Activated naive CD4-positive, alpha-beta T cell treated with anti-CD3 and anti-CD28 coated beads, Interleukin-2, amount 50 U/mL, for 16 hours (primary cell): ENCODE results near the gene RALGAPB.
"Not testable (repeated sequence)": the region's sequence is repeated elsewhere in the genome, so short reads cannot be mapped to it uniquely, and the experiment has no call there.

Experiments used
- DNase-seq: peaks from one replicate; pipeline ENCODE4 v3.0.0-alpha.2; 2020

The RALGAPB gene

DNA sequence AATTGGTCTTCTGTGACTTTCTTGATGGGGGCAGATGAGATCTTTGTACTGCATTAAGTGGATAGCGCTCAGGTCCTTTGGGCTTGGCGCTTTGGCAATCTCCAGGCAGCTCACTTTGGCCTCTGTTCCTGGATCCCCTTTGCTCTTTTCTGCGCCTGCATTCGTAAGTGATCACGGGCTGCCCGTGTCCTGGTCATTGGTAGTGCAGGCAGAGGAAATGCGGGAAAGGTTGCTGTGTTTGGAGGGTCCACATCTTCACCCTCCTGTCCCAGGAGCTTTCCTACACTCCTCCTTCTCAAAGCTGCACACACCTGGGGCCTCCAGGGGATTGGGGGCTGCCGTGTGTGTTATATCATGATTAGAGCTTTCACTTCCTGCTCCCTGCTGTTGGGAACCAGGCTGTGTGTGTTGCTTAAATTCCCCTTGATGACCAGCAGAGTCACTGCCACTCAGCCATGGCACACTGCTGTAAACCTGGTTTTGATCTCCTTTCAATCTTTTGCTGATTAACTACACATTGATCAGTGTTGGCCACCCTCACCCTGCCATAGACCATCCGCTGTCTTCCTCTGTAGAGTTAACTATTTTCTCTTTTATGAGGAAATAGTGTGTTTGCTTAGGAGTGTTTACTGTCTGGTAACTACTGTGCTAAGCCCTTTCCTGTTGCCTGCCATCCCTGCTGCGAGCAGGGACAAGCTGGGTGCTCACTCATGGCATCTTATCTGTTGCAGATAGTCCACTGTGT is 24.5 kb upstream of the RALGAPB start:
- no peak for DNase-seq

DNA sequence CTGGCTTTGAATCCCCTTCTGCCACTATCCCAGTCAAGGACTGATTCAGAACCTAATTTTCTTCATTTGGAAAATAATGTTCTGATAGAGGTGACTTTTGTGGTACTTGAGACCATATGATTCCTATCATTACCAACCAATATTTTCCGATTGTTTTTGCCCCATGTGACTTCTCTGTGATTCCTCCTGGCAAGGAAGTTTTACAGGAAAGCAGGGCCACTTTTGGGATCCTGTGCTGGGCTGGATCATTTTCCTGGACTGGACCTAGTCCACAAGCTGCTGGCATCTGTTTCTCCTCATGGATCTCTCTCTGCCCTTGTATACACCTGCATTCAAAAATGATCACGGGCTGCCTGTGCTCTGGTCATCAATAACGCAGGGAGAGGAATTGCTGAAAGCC is 23.6 kb upstream of the RALGAPB start:
- DNase-seq, result no peak

GRCh38 chr20:38450412-38450975 is 22.1 kb upstream of the RALGAPB start:
- no peak for DNase-seq

GRCh38 chr20:38452880-38453624 is 19.6 kb upstream of the RALGAPB start:
- DNase-seq, result no peak

DNA sequence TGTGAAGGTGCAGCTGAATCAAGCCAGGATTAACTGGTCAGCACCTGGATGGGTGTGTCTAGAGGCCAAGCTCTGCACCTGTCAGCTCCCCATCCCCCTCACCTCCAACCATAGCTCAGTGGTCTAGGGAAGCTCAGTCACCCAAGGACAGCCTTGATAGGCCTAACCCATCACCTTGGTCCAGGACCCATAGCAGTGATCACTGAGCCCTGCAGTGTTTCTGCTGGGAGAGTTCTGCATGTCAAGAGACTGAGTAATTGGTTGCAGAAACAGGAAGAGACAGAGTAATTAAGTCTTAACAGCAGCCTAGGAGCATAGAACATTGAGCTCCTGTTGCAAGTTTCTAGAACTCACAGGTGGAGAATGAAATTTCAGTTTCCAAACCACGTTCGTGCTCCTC is 18.7 kb upstream of the RALGAPB start:
- DNase-seq, result no peak

- DNase-seq, result no peak
Observed at GRCh38 chr20:38454556-38455473, 17.8 kb upstream of the RALGAPB start.

DNA sequence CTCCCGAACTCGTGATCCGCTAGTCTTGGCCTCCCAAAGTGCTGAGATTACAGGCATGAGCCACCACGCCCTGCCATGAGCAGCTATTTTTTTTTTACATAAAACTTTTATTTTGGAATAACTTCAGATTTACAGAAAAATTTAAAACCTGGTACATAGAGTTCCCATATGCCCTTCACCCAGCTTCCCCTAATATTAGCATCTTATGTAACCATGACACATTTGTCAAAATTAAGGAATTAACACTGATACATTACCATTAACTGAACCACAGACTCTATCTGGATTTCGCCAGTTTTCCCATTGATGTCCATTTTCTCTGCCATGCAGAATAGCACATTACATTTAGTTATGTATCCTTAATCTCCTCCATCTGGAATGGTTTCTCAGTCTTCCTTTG is 14.3 kb upstream of the RALGAPB start:
- DNase-seq, result no peak

GRCh38 chr20:38460040-38460623 is 12.5 kb upstream of the RALGAPB start:
- no peak for DNase-seq

DNA sequence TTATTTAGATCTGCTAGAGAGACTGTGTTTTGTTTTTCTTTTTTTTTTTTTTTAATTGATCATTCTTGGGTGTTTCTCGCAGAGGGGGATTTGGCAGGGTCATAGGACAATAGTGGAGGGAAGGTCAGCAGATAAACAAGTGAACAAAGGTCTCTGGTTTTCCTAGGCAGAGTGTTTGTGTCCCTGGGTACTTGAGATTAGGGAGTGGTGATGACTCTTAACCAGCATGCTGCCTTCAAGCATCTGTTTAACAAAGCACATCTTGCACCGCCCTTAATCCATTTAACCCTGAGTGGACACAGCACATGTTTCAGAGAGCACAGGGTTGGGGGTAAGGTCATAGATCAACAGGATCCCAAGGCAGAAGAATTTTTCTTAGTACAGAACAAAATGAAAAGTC is 12.0 kb upstream of the RALGAPB start:
- not testable (repeated sequence) for DNase-seq

DNA sequence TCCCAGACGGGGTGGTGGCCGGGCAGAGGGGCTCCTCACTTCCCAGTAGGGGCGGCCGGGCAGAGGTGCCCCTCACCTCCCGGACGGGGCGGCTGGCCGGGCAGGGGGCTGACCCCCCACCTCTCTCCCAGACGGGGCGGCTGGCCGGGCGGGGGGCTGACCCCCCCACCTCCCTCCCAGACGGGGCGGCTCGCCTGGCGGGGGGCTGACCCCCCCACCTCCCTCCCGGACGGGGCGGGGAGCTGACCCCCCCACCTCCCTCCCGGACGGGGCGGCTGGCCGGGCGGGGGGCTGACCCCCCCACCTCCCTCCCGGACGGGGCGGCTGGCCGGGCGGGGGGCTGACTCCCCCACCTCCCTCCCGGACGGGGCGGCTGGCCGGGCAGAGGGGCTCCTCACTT is 11.5 kb upstream of the RALGAPB start:
- not testable (repeated sequence) for DNase-seq

GRCh38 chr20:38461569-38461968 is 11.1 kb upstream of the RALGAPB start:
- DNase-seq, result not testable (repeated sequence)

GRCh38 chr20:38466171-38466570 is 6.5 kb upstream of the RALGAPB start:
- no peak for DNase-seq

DNA sequence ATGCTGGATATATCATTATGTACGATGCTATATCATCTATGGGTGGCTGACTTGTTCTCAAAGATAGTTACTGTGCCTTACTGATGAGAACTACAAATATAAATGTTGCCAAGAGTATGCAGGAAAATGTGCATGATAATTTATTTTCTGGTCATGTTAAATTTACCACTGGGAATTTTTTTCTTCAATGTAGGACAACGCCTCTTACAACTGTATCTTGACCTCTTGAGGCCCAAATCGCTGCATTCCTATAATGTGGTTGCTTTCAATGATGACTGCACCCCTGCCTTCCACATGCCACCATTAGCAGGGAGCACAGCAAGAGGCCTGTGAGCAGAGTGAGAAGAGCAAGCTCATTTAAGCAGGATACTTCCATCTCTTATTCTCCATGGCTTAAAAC is 5.7 kb upstream of the RALGAPB start:
- DNase-seq, result no peak

DNA sequence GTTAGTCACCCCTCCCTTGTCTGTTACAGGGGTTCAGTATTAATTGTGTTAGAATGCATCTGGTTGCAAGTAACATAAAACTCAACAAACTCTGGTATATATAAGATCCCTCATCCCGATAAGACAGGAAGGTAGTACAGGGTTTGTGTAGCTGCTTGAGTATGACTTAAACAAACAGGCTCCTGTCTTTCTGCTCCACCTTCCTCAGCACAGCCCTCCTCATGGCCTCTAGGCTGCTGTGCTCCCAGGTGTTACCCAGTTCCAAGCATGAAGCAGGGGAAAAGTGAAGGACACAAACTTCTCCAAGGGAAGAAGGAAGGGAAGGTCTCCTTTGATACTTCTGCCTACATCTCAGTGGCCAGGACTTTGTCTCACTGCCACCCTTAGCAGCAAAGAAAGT is 1.4 kb upstream of the RALGAPB start:
- no peak for DNase-seq

GRCh38 chr20:38471987-38472512 is 593 bp upstream of the RALGAPB start:
- DNase-seq, result no peak

DNA sequence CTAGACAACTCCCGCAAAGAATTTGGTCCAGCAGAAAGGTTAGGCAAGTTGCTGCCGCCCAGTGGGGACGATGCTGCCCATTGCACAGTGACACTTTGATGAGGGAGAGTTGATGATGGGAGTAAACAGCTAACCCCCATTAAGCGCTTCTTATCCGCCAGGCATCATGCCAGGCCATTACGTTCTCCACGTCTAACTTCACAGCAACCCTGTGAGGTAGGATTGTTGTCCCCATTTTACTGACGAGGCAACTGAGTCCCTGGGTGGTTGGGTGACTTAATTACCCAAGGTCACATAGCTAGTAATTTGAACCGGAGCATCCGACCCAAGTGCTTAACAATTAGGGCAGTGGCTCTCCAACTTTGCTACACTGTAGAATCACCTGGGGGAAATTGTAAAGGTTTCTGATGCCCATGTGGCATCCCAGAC is 738 bp downstream of the RALGAPB start:
- no peak for DNase-seq

DNA sequence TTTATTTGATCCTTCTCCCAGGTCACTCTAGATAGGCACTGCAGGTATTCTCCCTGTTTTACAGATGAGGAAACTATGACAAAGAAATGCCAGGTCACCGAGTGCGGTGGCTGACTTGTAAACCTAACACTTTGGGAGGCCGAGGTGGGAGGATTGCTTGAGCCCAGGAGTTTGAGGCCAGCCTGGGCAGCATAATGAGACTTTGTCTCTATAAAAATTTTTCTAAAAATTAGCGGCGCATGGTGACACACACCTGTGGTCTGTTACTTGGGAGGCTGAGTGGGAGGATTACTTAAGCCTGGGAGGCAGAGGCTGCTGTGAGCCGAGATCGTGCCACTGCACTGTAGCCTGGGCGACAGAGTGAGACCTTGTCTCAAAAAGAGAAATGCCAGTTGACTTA is 5.1 kb downstream of the RALGAPB start:
- DNase-seq, result no peak

DNA sequence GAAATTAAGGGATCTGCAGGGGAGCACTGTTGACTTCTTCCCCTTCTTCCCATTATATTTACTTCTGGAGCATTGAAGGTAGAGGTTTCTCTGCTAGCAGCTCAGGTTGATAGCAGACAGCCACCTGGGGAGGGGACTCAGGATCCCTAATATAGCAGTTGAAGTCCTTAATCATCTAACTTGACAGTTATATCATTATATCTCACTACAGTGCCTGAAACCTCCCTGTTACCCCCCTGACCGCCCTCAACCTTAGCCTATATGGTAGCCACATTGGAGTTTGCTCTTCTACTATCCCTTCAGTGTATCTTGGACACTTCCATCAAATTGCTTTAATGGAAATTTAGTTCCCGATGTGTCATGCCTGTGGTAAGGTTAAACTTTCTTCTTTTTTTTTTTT is 7.0 kb downstream of the RALGAPB start:
- no peak for DNase-seq

DNA sequence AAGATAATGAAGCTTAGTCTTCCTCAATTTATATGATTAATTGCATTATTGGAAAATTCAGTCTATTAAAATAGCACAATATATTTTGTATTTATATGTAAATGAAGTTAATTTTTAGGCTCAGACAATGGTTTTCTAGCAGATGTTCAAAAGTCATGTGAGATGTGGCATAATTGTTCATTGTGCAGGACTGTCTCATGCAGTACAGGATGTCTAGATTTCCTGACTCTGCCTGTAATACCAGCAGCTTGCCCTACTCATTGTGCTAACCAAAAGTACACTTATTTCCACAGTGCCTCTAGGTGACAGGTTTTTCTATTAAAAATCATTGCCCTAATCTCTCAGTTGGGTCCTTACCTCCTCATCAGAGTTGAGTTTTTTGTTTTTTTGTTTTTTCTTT is 12.4 kb downstream of the RALGAPB start:
- no peak for DNase-seq

DNA sequence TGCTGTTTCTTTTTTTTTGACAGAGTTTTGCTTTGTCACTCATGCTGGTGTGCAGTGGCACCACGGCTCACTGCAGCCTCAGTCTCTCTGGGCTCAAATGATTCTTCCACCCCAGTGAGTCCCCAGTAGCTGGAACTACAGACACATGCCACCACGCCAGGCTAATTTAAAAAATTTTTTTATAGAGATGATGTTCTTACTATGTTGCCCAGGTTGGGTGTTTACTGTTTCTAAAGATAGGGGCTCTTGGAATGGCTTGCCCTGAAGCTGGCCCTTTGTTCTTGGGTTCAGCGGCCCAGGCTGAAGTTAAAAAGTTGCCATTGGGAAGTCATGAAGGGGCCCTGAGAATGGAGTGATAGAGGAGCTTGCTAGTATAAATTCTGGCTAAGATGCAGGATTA is 16.5 kb downstream of the RALGAPB start:
- DNase-seq, result no peak

GRCh38 chr20:38497246-38497935 is 24.7 kb downstream of the RALGAPB start:
- DNase-seq, result no peak

DNA sequence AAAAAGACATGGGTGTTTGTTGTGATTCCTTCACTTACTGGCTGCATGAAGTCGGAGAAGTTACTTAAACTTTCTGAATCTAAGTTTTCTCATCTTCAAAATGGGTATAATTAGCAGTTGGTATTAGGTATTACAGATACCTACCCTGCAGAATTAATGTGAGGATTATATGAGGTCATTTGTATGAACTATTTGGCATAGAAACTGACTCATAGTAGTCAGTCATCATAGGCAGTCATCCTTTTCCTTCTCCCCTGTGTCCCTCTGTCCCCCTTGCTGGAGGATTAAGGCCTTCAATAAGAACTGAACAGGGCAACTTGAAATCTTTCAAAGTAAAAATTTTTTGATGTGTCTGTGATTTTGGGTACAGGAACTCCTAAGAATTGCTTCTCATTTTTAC is 26.3 kb downstream of the RALGAPB start:
- no peak for DNase-seq
